Transverse colon (tissue), 3 donors: Measurements from ENCODE around the gene RPLP2.

Source experiments
- CTCF ChIP-seq, 5 experiments: fragments of 200-600 bp in 3 of 5; fragments of 450-650 bp in 2 of 5; sonication (generic) in 3 of 5; IDR thresholded peaks; 1 replicate in 2 of 5; 2 replicates in 3 of 5; pipeline ENCODE4 v1.5.1; 2016 to 2017; ENCODE audit warnings: antibody characterized with exemption in 5 of 5, inconsistent platforms in 3 of 5, mild to moderate bottlenecking in 2 of 5, moderate library complexity in 1 of 5
- EP300 ChIP-seq: sonication (generic); formaldehyde crosslinking; IDR thresholded peaks from one replicate; pipeline ENCODE4 v1.6.1; 2017; ENCODE audit warnings: antibody characterized with exemption, low read depth
- POLR2A ChIP-seq: fragments of 450-650 bp; IDR thresholded peaks from one replicate; pipeline ENCODE4 v1.6.1; 2016; ENCODE audit warnings: antibody characterized with exemption, mild to moderate bottlenecking, moderate library complexity

GRCh38 chr11:797296-798092 lies 12.3 kb upstream of the RPLP2 start:
- TF ChIP-seq CTCF (IDR thresholded peaks at IDR 0.05), result no peak
- TF ChIP-seq POLR2A, result no peak
- TF ChIP-seq EP300, result no peak
